GM12878 (cell line): Measurements from ENCODE around the gene CFAP70. TPM values are rescaled to one million over a fixed set of nuclear protein-coding genes. Genes with fewer than 3 reads are reported as not detected.

Source experiments
- BMI1 ChIP-seq: fragments of 450-650 bp; IDR thresholded peaks from 2 replicates; pipeline ENCODE4 v1.6.1; 2016; ENCODE audit warnings: mild to moderate bottlenecking, moderate library complexity, borderline replicate concordance
- FOXK2 ChIP-seq: fragments of 450-650 bp; IDR thresholded peaks from 2 replicates; pipeline ENCODE4 v1.6.1; 2017; ENCODE audit warnings: mild to moderate bottlenecking, moderate library complexity
- FOXM1 ChIP-seq: IDR thresholded peaks from 2 replicates; pipeline ENCODE4 v1.6.1; 2012; ENCODE audit warnings: low read depth, mild to moderate bottlenecking, inconsistent platforms, low read length, moderate library complexity
- GATAD2B ChIP-seq: fragments of 450-650 bp; conservative IDR thresholded peaks from 2 replicates; pipeline ENCODE4 v1.6.1; 2017; ENCODE audit warnings: low read depth, mild to moderate bottlenecking, moderate library complexity
- HDAC6 ChIP-seq: fragments of 200-600 bp; sonication (generic); IDR thresholded peaks from one replicate; pipeline ENCODE4 v1.8.0; 2017; ENCODE audit warnings: antibody characterized with exemption; ENCODE audit not compliant: unreplicated experiment
- JUND ChIP-seq: IDR thresholded peaks from 2 replicates; pipeline ENCODE4 v1.6.1; 2012; ENCODE audit warnings: low read depth, mild to moderate bottlenecking, low read length, improper control_type of control experiment, moderate library complexity
- MTA3 ChIP-seq: IDR thresholded peaks from 2 replicates; pipeline ENCODE4 v1.6.1; 2012; ENCODE audit warnings: low read length, inconsistent platforms, borderline replicate concordance
- MYB ChIP-seq: fragments of 150-350 bp; IDR thresholded peaks from 2 replicates; pipeline ENCODE4 v1.6.1; 2014; ENCODE audit warnings: mild to moderate bottlenecking, low read depth, low read length, borderline replicate concordance
- NFIC ChIP-seq: IDR thresholded peaks from 2 replicates; pipeline ENCODE4 v1.6.1; 2012; ENCODE audit warnings: low read depth, mild to moderate bottlenecking, inconsistent platforms, low read length, moderate library complexity
- SMC3 ChIP-seq: IDR thresholded peaks from 2 replicates; pipeline ENCODE4 v1.6.1; 2011; ENCODE audit warnings: low read length, improper control_type of control experiment, borderline replicate concordance
- SREBF1 ChIP-seq: IDR thresholded peaks from 2 replicates; pipeline ENCODE4 v1.6.1; 2012; ENCODE audit warnings: mild to moderate bottlenecking, low read length
- SRF ChIP-seq, 2 experiments: IDR thresholded peaks; 2 replicates each; pipeline ENCODE4 v1.6.1; 2011; ENCODE audit warnings: low read depth in 2 of 2, low read length in 2 of 2, mild to moderate bottlenecking in 1 of 2, moderate library complexity in 1 of 2
- SUPT20H ChIP-seq: IDR thresholded peaks from 2 replicates; pipeline ENCODE4 v1.6.1; 2011; ENCODE audit warnings: low read depth, mild to moderate bottlenecking, low read length, moderate library complexity, borderline replicate concordance; ENCODE audit not compliant: control insufficient read depth
- TCF12 ChIP-seq: IDR thresholded peaks from 2 replicates; pipeline ENCODE4 v1.6.1; 2011; ENCODE audit warnings: low read depth, mild to moderate bottlenecking, low read length
- TCF7 ChIP-seq: IDR thresholded peaks from 2 replicates; pipeline ENCODE4 v1.6.1; 2014; ENCODE audit warnings: antibody characterized with exemption, borderline replicate concordance
- ZNF274 ChIP-seq: IDR thresholded peaks from one replicate; pipeline ENCODE4 v1.8.0; 2011; ENCODE audit not compliant: insufficient read length, insufficient read depth
- polyA plus RNA-seq, 11 experiments: library from polyadenylated mRNA; depleted of rRNA in 4 of 11; unstranded in 6 of 11; stranded (reverse) in 5 of 11; fragments of >200 nt; fragmentation: Nextera tagmentation in 4 of 11; fragmentation: Illumina TruSeq in 1 of 11; extraction: Ambion mirVana in 4 of 11; extraction: Trizol in 1 of 11; gene quantifications; 1 replicate in 1 of 11; 2 replicates in 10 of 11; pipeline versions ENCODE4 v1.2.1 to v1.2.3, GENCODE V29; 2011 to 2016; ENCODE audit warnings: inconsistent platforms in 2 of 11, missing spikeins in 2 of 11, low read depth in 1 of 11
- total RNA-seq, 4 experiments: library from RNA; depleted of rRNA in 3 of 4; stranded (reverse); fragments of >200 nt in 3 of 4; fragmentation: Illumina TruSeq in 1 of 4; extraction: Trizol in 1 of 4; gene quantifications; 2 replicates each; pipeline versions ENCODE4 v1.2.1 to v1.2.3, GENCODE V29; 2013 to 2021
- TF ChIP-seq, protein P1 (sequence below): IDR thresholded peaks from 2 replicates; pipeline ENCODE4 v1.6.1; 2012; ENCODE audit warnings: low read length, inconsistent platforms
- TF ChIP-seq, protein P2 (sequence below): fragments of 450-650 bp; IDR thresholded peaks from 2 replicates; pipeline ENCODE4 v1.6.1; 2016; ENCODE audit warnings: mild to moderate bottlenecking, moderate library complexity, borderline replicate concordance
- TF ChIP-seq, protein P3 (sequence below): fragments of 450-650 bp; IDR thresholded peaks from 2 replicates; pipeline ENCODE4 v1.6.1; 2016; ENCODE audit warnings: mild to moderate bottlenecking
- TF ChIP-seq, protein P4 (sequence below): fragments of 450-650 bp; IDR thresholded peaks from 2 replicates; pipeline ENCODE4 v1.6.1; 2017; ENCODE audit warnings: mild to moderate bottlenecking, low read depth, inconsistent platforms; ENCODE audit not compliant: poor library complexity, severe bottlenecking

CFAP70 gene
- total and polyA plus RNA-seq, 10 of the 15 experiments (the other 5 are each of a cell fraction or from before 2014, with no cell fraction given), result 0.21 to 1.1 (median 0.42) TPM

DNA sequence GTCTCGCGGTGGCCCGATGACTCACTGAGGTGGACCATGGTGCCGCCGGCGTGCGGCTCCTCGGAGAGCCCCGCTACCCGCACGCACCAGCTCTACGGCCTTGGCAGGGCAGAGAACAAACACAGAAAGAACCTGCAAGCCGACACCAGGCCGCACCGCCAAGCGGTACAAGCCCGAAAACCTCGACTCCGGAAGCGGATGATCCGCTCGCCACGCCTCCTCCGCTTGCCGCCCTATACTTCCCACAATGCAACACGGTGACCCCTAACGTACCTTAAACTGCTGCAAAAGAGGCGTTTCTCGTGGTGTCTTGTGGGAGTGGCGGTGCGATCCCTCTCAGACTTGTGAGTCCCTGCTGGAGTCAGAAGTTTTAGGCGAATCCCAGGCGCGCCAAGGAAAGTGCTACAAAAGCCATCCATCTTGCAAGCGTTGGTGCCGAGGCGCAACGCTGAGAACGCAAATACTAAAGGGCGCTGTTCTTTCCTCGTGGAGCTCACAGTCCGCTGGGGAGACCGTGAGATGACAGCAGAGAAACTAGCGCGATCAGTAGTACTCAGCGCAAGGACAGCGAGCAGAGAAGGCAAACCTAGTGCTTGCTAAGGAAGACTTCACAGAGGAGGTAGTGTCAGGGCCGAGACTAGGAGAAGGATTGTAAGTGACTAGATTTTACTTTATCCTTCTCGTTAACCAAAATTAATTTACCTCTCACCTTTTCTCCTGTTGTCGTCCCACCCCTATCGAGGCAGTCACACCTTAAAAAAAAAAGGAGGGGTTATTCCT lies 106.0 kb downstream of the CFAP70 start, which contains the start of gene MRPS16 (continued):
- TF ChIP-seq, protein P1, sequence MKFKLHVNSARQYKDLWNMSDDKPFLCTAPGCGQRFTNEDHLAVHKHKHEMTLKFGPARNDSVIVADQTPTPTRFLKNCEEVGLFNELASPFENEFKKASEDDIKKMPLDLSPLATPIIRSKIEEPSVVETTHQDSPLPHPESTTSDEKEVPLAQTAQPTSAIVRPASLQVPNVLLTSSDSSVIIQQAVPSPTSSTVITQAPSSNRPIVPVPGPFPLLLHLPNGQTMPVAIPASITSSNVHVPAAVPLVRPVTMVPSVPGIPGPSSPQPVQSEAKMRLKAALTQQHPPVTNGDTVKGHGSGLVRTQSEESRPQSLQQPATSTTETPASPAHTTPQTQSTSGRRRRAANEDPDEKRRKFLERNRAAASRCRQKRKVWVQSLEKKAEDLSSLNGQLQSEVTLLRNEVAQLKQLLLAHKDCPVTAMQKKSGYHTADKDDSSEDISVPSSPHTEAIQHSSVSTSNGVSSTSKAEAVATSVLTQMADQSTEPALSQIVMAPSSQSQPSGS, result no peak
- TF ChIP-seq SRF (IDR thresholded peaks at IDR 0.05; ENCODE audit: low read depth in 2 of 2, low read length in 2 of 2), result no peak; a peak in 1 of 4 replicates
- TF ChIP-seq FOXM1, result no peak
- TF ChIP-seq TCF12, result no peak
- TF ChIP-seq GATAD2B, result peak; percentile 93
- TF ChIP-seq MTA3, result no peak
- TF ChIP-seq FOXK2, result no peak; the same call in 1 of the 2 replicates
- TF ChIP-seq MYB, result no peak
- no peak for TF ChIP-seq SUPT20H
- TF ChIP-seq, protein P2, sequence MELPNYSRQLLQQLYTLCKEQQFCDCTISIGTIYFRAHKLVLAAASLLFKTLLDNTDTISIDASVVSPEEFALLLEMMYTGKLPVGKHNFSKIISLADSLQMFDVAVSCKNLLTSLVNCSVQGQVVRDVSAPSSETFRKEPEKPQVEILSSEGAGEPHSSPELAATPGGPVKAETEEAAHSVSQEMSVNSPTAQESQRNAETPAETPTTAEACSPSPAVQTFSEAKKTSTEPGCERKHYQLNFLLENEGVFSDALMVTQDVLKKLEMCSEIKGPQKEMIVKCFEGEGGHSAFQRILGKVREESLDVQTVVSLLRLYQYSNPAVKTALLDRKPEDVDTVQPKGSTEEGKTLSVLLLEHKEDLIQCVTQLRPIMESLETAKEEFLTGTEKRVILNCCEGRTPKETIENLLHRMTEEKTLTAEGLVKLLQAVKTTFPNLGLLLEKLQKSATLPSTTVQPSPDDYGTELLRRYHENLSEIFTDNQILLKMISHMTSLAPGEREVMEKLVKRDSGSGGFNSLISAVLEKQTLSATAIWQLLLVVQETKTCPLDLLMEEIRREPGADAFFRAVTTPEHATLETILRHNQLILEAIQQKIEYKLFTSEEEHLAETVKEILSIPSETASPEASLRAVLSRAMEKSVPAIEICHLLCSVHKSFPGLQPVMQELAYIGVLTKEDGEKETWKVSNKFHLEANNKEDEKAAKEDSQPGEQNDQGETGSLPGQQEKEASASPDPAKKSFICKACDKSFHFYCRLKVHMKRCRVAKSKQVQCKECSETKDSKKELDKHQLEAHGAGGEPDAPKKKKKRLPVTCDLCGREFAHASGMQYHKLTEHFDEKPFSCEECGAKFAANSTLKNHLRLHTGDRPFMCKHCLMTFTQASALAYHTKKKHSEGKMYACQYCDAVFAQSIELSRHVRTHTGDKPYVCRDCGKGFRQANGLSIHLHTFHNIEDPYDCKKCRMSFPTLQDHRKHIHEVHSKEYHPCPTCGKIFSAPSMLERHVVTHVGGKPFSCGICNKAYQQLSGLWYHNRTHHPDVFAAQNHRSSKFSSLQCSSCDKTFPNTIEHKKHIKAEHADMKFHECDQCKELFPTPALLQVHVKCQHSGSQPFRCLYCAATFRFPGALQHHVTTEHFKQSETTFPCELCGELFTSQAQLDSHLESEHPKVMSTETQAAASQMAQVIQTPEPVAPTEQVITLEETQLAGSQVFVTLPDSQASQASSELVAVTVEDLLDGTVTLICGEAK, result peak; percentile 84; the same call in 1 of the 2 replicates
- TF ChIP-seq HDAC6, result no peak
- TF ChIP-seq NFIC, result no peak
- TF ChIP-seq, protein P3, sequence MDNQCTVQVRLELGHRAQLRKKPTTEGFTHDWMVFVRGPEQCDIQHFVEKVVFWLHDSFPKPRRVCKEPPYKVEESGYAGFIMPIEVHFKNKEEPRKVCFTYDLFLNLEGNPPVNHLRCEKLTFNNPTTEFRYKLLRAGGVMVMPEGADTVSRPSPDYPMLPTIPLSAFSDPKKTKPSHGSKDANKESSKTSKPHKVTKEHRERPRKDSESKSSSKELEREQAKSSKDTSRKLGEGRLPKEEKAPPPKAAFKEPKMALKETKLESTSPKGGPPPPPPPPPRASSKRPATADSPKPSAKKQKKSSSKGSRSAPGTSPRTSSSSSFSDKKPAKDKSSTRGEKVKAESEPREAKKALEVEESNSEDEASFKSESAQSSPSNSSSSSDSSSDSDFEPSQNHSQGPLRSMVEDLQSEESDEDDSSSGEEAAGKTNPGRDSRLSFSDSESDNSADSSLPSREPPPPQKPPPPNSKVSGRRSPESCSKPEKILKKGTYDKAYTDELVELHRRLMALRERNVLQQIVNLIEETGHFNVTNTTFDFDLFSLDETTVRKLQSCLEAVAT, result peak; percentile 69; the same call in 1 of the 2 replicates
- TF ChIP-seq BMI1, result no peak
- TF ChIP-seq SREBF1, result no peak
- no peak for TF ChIP-seq SMC3
- TF ChIP-seq, protein P4, sequence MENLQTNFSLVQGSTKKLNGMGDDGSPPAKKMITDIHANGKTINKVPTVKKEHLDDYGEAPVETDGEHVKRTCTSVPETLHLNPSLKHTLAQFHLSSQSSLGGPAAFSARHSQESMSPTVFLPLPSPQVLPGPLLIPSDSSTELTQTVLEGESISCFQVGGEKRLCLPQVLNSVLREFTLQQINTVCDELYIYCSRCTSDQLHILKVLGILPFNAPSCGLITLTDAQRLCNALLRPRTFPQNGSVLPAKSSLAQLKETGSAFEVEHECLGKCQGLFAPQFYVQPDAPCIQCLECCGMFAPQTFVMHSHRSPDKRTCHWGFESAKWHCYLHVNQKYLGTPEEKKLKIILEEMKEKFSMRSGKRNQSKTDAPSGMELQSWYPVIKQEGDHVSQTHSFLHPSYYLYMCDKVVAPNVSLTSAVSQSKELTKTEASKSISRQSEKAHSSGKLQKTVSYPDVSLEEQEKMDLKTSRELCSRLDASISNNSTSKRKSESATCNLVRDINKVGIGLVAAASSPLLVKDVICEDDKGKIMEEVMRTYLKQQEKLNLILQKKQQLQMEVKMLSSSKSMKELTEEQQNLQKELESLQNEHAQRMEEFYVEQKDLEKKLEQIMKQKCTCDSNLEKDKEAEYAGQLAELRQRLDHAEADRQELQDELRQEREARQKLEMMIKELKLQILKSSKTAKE, result no peak
- TF ChIP-seq JUND, result no peak
- TF ChIP-seq TCF7, result no peak
- no peak for TF ChIP-seq ZNF274
